NCI-H510A treated with DMSO at 0.1 percent for 48 hours (cell line): ENCODE measurements around the gene B3GNT4.
"Not testable (repeated sequence)": the region's sequence is repeated elsewhere in the genome, so short reads cannot be mapped to it uniquely, and the experiment has no call there.

ENCODE experiments used
- DNase-seq: peaks from one replicate; lab custom pipeline; 2025; lab: John Stamatoyannopoulos, UW

Gene B3GNT4

DNA sequence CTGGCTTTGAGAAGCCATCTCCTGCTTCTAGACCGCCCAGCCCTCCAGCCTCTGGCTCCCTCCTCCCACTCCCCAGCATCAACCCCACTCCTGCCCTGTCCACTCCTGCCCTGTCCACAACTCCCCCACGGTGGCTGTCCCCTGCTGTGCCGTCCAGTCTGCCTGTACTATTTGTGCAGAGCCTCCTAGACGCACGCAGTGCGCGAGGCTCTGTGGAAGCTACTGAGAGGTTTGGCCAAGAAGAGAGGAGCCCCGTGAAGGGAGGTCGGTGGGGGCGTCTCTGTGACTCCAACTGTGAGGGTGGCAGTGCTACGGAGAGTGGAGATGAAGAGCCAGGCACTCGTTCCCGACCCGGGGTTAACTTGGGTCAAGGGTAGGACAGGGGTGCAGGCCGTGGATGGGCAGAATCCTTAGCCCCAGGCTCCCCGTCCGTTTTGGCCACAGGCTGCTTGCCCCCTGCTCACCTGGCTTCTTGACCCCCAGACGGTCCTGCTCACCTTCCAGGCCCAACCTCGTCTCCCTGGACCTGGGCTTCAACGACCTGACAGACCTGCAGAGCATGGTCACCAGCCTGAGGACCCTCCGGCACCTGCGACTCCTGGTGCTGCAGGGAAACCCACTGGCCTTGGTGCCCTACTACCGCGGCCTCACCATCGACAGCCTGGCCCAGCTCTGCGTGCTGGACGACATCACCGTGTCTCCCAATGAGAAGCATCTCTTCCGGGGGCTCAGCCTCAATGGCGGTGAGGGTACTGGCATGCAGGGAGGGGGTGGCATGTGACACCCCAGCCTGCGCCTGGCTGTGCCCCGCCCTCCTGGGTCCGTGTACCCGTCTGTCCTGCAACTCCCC, 13.7 kb upstream of the B3GNT4 start:
- DNase-seq = no peak

DNA sequence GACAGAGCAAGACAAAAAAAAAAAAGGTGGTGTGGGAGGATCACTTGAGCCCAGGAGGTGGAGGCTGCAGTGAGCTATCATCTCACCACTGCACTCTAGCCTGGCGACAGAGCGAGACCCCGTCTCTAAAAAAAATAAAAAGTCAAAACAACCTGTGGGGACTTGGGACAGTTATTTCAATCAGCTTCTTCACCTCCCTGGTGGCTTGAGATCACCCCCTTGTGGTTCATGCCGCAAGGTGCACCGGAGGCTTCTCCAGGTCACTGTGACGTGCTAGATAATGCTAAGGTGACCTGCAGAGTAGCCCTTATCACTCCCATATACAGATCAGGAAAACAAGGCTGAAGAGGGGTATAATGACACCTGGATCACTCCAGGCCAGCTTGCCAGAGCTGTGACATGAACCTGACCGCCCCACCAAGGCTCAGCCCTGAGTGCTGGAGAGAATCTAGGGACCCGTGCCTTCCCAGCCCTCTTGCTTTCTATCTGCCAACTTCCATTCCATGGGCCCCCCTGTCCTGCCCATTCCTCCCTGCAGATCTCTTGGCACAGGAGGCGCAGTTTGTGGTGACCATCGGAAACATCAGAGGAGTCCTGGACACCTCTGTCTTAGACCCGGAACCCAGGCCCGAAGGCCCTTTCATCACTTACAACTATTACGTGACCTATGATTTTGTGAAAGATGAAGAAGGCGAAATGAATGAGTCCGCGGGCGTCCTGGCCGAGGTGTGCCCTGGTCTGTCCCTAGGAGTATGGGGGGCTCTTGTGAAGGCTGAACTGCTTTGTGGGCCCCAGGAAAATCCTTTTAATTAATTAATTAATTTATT, 12.5 kb upstream of the B3GNT4 start:
- DNase-seq = peak; percentile 77

- no peak for DNase-seq
Observed at GRCh38 chr12:122192441-122192840, 11.1 kb upstream of the B3GNT4 start.

DNA sequence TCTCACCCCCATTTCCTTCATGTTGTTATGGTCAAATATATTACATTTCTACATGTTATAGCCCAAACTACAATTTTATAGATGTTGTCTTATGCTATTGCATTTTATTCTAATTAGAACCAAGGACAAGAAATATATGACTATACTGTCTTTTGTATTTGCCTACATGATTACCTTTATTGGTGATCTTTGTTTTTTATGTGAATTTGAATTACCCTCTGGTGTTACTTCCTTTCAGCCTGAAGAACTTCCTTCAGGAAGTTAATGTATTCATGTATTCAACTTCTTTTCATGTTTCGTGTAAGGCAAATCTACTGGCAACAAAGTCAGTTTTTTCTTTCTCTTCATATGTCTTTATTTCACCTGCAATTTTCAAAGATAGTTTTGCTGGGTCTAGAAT, 8.7 kb upstream of the B3GNT4 start:
- no peak for DNase-seq

DNA sequence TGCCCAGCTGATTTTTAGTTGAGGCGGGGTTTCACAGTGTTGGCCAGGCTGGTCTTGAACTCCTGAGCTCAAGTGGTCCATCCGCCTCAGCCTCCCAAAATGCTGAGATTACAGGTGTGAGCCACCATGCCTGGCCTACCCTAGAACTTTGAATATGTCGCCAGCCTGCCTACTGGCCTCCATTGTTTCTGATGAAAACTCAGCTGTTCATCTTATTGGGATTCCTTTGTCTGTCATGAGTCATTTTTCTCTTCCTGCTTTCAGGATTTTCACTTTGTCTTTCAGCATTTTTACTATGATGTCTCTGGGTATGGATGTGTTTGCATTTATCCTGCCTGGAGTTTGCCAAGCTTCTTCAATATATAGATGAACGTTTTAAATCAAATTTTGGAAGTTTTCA, 8.1 kb upstream of the B3GNT4 start:
- DNase-seq = no peak

DNA sequence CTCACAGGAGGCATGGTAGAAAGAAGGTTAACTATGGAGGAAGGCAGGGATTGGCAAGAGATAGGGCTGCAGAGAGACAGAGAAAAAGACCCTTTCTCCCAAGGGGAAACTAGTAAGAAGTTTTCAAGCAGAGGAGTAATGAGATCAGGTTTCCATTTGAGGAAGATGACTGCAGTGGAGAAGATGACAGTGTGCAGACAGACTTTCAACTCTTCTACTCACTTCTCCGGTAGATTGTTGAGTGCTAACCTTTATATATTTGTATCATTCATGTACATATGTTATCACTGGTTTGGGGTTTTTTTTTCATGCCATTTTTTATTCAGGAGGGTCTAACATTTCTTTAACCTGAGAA, 5.9 kb upstream of the B3GNT4 start:
- no peak for DNase-seq

GRCh38 chr12:122199484-122200355, 3.8 kb upstream of the B3GNT4 start:
- DNase-seq = no peak

- no peak for DNase-seq
Observed at GRCh38 chr12:122200541-122201175, 2.9 kb upstream of the B3GNT4 start.

GRCh38 chr12:122201381-122201780, 2.1 kb upstream of the B3GNT4 start:
- DNase-seq = no peak

DNA sequence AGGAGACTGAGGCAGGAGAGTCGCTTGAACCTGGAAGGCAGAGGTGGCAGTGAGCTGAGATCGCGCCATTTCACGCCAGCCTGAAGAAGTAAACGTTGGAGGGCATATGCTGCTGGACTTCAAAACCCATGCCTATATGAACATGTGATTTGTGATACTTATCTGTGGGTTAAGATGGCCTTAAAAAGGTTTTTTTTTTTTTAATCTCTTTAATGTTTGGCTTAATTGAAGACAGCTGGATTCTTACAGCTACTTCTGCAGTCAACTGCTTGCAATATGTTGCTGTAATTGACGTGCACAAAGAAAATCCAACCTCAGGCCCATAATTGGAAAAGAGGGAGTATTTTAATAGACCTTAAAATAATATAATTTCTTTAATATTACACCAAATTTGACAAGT, 1.5 kb upstream of the B3GNT4 start:
- no peak for DNase-seq

GRCh38 chr12:122202811-122203210, 698 bp upstream of the B3GNT4 start:
- not testable (repeated sequence) for DNase-seq

- no peak for DNase-seq
Observed at GRCh38 chr12:122204167-122205052, 901 bp downstream of the B3GNT4 start.

GRCh38 chr12:122205053-122205925, 1.8 kb downstream of the B3GNT4 start:
- DNase-seq = no peak

- DNase-seq = no peak
Observed at GRCh38 chr12:122206111-122206881, 2.8 kb downstream of the B3GNT4 start.

DNA sequence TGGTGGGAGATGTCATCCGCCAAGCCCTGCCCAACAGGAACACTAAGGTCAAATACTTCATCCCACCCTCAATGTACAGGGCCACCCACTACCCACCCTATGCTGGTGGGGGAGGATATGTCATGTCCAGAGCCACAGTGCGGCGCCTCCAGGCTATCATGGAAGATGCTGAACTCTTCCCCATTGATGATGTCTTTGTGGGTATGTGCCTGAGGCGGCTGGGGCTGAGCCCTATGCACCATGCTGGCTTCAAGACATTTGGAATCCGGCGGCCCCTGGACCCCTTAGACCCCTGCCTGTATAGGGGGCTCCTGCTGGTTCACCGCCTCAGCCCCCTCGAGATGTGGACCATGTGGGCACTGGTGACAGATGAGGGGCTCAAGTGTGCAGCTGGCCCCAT, 3.5 kb downstream of the B3GNT4 start:
- no peak for DNase-seq

DNA sequence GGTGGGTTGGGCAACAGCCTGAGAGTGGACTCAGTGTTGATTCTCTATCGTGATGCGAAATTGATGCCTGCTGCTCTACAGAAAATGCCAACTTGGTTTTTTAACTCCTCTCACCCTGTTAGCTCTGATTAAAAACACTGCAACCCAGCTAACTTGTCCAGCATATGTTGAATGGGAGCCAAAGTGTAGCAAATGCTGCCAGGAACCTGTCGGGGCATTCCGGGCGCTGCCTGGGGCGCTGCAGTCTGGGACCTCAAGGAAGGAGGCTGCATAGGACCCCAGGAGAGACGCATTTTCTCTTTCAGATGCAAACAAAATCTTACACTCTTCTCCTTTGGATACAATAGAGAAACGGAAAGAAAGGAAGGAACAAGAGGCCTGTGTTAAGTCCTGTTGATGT, 3.9 kb downstream of the B3GNT4 start:
- no peak for DNase-seq

GRCh38 chr12:122208073-122208820, 4.7 kb downstream of the B3GNT4 start:
- DNase-seq = no peak

DNA sequence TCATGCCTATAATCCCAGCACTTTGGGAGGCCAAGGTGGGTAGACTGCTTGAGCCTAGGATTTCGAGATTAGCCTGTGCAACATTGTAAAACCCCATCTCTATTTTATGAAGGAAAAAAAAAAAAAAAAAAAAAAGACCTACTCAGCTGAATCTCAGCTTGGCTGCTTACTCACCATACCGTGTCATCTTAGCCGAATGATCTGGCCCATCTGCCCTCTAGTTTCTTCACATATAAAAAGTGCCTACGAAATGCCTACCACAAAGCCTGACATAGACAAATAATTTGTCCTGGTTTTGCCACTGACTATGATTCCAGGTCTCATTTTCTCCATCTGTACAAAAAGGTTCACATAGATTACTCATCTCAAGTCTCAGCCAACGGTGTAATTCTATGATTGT, 12.3 kb downstream of the B3GNT4 start:
- DNase-seq = no peak
